Type B pancreatic cell (in vitro differentiated cells): Measurements from ENCODE around the gene RAB40B. TPM values are rescaled to one million over a fixed set of nuclear protein-coding genes. Genes with fewer than 3 reads are reported as not detected.

Source experiments
- DNase-seq: peaks from one replicate; pipeline ENCODE4 v3.0.0; 2021; ENCODE audit warnings: mixed read lengths; ENCODE audit not compliant: unreplicated experiment; ENCODE audit errors: extremely low spot score
- H3K27ac Mint-ChIP-seq: 2 replicates; pipeline ENCODE4 v1.8.0; 2021; ENCODE audit warnings: mild to moderate bottlenecking, mixed read lengths
- H3K27me3 Mint-ChIP-seq: 2 replicates; pipeline ENCODE4 v1.8.0; 2021; ENCODE audit warnings: mixed read lengths
- H3K36me3 Mint-ChIP-seq: 2 replicates; pipeline ENCODE4 v1.8.0; 2021; ENCODE audit warnings: mixed read lengths
- H3K4me1 Mint-ChIP-seq: one replicate; pipeline ENCODE4 v1.8.0; 2021; ENCODE audit warnings: mixed read lengths; ENCODE audit not compliant: unreplicated experiment
- H3K4me3 Mint-ChIP-seq: 2 replicates; pipeline ENCODE4 v1.8.0; 2021; ENCODE audit warnings: mild to moderate bottlenecking, mixed read lengths
- H3K9me3 Mint-ChIP-seq: 2 replicates; pipeline ENCODE4 v1.8.0; 2021; ENCODE audit warnings: mixed read lengths
- total RNA-seq: library from RNA; stranded (reverse); gene quantifications from 2 replicates; pipeline ENCODE4 v1.2.1, GENCODE V29; 2021; ENCODE audit warnings: low replicate concordance
- TF ChIP-seq, protein P1 (sequence below): fragments of 200-600 bp; sonication (generic); conservative IDR thresholded peaks from 2 replicates; pipeline ENCODE4 v1.5.0; 2021; ENCODE audit warnings: antibody characterized with exemption, mild to moderate bottlenecking

The RAB40B gene
- total RNA-seq, 1 donor from 2014 or later: 16.7 TPM

GRCh38 chr17:82729479-82730260 lies 31.2 kb upstream of the RAB40B start:
- H3K27me3 Mint-ChIP-seq: no peaks in the 10 kb centered on the region
- no peak for DNase-seq
- no peaks in the 10 kb centered on the region for H3K9me3 Mint-ChIP-seq
- peaks cover 15% of the 10 kb centered on the region for H3K36me3 Mint-ChIP-seq
- no peaks in the 10 kb centered on the region for H3K4me1 Mint-ChIP-seq
- no peak overlapping the region for H3K27ac Mint-ChIP-seq
- TF ChIP-seq, protein P1, sequence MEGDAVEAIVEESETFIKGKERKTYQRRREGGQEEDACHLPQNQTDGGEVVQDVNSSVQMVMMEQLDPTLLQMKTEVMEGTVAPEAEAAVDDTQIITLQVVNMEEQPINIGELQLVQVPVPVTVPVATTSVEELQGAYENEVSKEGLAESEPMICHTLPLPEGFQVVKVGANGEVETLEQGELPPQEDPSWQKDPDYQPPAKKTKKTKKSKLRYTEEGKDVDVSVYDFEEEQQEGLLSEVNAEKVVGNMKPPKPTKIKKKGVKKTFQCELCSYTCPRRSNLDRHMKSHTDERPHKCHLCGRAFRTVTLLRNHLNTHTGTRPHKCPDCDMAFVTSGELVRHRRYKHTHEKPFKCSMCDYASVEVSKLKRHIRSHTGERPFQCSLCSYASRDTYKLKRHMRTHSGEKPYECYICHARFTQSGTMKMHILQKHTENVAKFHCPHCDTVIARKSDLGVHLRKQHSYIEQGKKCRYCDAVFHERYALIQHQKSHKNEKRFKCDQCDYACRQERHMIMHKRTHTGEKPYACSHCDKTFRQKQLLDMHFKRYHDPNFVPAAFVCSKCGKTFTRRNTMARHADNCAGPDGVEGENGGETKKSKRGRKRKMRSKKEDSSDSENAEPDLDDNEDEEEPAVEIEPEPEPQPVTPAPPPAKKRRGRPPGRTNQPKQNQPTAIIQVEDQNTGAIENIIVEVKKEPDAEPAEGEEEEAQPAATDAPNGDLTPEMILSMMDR: no peak
- H3K4me3 Mint-ChIP-seq: no peak overlapping the region

GRCh38 chr17:82726427-82726826 lies 27.9 kb upstream of the RAB40B start:
- no peaks in the 10 kb centered on the region for H3K4me1 Mint-ChIP-seq
- no peaks in the 10 kb centered on the region for H3K9me3 Mint-ChIP-seq
- no peak overlapping the region for H3K27ac Mint-ChIP-seq
- TF ChIP-seq, protein P1: no peak
- no peaks in the 10 kb centered on the region for H3K27me3 Mint-ChIP-seq
- DNase-seq: no peak
- no peak overlapping the region for H3K4me3 Mint-ChIP-seq
- peaks cover 17% of the 10 kb centered on the region for H3K36me3 Mint-ChIP-seq

- Mint-ChIP-seq H3K27ac (no peak overlapping the region), H3K4me1 (no peaks in the 10 kb centered on the region), H3K9me3 (no peaks in the 10 kb centered on the region), H3K4me3 (no peak overlapping the region), H3K36me3 (peaks cover 13% of the 10 kb centered on the region), H3K27me3 (no peaks in the 10 kb centered on the region)
- TF ChIP-seq, protein P1: no peak
- no peak for DNase-seq
These were observed 24.8 kb upstream of the RAB40B start for GRCh38 chr17:82723169-82723807.

GRCh38 chr17:82722341-82723013 lies 24.0 kb upstream of the RAB40B start:
- no peaks in the 10 kb centered on the region for H3K9me3 Mint-ChIP-seq

GRCh38 chr17:82720204-82720603 lies 21.7 kb upstream of the RAB40B start:
- H3K36me3 Mint-ChIP-seq: peaks cover 15% of the 10 kb centered on the region
- H3K4me3 Mint-ChIP-seq: no peak overlapping the region
- H3K9me3 Mint-ChIP-seq: no peaks in the 10 kb centered on the region
- TF ChIP-seq, protein P1: no peak
- DNase-seq: no peak
- H3K4me1 Mint-ChIP-seq: peaks cover 8% of the 10 kb centered on the region
- H3K27ac Mint-ChIP-seq: no peak overlapping the region
- H3K27me3 Mint-ChIP-seq: no peaks in the 10 kb centered on the region

More at GRCh38 chr17:82722341-82723013, 24.0 kb upstream of the RAB40B start:
- H3K36me3 Mint-ChIP-seq: peaks cover 17% of the 10 kb centered on the region
- no peak overlapping the region for H3K4me3 Mint-ChIP-seq
- H3K27me3 Mint-ChIP-seq: no peaks in the 10 kb centered on the region
- H3K4me1 Mint-ChIP-seq: peaks cover 7% of the 10 kb centered on the region
- H3K27ac Mint-ChIP-seq: no peak overlapping the region
- TF ChIP-seq, protein P1: no peak
- DNase-seq: no peak
